GM18909 (cell line): Measurements from ENCODE around the gene GABRB3.

ENCODE experiments used
- ATAC-seq: cut with Tn5 transposase; IDR thresholded peaks from one replicate; pipeline ENCODE4 v1.9.1; 2021; ENCODE audit warnings: mild to moderate bottlenecking; ENCODE audit not compliant: unreplicated experiment, poor library complexity

Gene GABRB3

DNA sequence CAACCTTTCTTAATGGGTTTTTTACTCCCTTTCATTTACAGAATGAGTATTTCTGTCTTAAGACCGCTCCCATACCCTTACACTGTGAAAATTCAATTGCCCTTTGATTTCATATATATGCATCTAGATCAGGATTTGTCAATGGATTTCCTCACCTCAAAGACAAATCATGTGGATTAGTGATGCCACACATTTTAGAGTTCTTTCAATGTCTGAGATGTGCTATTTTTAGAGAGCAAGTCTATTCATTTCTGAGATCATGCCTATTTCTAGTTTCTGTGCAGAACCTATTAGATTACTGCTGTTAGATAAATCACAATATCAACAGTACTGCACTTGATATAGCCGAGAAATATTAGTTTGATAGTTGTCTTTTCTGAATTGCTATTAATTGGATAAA is 137.3 kb downstream of the GABRB3 start:
- no peak for ATAC-seq

DNA sequence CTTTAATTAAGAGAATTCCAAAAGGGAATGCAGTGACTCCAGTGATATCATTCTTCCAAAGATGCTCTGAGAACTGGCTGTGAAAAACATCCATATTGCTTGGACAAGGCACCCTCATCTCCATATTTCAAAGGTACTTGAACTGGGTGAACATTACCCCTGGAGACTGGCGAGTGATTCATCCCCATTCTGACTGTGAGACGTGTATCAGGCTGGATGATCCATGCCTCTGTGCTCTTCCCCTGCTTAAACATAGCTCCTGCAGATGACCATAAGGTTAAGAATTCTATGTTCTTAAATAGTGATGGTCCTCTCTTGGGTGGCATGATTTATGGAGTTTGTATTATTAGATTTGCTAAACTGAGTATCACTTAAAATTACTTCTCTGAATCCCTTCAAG is 137.8 kb downstream of the GABRB3 start:
- no peak for ATAC-seq

DNA sequence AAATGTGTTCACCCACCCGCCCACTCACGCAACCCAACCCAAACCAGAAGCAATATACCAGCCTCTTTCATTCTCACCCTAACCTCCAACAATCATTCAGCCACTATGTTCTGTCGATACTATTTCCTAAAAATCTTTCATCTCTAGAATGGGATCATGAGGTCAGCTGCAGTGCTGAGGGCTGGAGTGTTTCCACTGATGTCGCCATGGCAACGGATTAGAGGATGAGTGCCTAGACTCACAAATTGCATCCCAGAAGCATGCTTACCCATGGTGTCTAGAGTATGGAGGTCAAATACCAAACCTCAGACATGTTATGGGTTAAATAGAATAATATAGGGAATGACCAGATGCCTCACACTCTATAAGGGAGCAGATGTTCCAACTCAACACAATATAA is 138.5 kb downstream of the GABRB3 start:
- ATAC-seq = no peak

DNA sequence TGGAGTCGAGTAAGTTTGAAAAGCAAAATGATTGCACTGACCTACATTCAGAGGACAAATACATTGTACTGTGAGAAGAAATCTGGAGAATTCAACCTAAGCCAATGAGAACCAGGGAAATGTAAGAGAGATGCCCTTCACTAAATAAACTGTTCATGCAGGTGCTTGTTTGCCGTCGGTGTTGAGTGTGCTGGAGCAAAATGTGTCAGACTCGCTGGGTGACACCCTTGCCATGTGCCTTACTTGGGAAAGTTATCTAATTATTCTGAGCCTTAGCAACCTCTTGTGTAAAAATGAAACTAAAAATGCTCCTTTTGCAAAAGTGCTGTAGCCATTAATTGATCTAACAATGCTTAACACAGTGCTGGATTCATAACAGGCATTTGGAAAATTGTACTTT is 140.4 kb downstream of the GABRB3 start:
- no peak for ATAC-seq

DNA sequence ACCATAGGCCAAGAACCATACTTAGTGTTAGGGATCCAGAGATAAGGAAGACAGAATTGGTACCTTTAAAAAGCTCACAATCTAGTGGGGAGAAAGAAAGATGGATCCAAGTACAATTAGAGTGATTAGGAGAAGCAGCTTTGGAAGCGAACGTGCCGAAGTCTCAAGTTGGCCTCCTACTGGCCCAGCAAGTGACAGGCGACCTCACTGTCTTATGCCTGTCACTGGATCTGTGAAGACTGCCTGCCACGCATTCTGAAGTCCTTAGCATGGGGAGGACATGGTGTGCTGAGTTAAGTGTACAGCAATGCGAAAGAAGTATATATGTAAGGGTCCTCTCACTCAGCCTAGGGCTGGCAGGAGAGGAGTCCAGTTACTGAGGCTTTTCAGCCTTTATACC is 141.0 kb downstream of the GABRB3 start:
- no peak for ATAC-seq

DNA sequence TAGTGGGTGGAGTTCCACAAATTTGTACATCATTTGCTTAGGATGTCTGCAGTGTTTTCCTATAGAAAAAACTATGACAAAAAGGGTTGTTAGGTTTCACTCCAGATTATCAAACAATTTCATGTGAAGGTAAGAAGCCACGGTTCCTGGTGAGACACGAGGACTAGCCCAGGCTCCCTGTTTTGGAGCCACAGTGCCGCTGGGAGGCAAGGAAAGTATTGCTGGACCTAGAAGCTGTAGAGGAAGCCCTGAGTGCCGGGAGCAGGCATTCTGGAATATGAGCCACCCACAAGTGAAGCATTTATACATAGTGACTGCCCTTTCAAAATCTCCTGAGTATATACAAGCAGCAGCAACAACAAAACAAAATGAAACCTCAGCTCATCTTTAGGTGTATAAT is 142.0 kb downstream of the GABRB3 start:
- no peak for ATAC-seq

DNA sequence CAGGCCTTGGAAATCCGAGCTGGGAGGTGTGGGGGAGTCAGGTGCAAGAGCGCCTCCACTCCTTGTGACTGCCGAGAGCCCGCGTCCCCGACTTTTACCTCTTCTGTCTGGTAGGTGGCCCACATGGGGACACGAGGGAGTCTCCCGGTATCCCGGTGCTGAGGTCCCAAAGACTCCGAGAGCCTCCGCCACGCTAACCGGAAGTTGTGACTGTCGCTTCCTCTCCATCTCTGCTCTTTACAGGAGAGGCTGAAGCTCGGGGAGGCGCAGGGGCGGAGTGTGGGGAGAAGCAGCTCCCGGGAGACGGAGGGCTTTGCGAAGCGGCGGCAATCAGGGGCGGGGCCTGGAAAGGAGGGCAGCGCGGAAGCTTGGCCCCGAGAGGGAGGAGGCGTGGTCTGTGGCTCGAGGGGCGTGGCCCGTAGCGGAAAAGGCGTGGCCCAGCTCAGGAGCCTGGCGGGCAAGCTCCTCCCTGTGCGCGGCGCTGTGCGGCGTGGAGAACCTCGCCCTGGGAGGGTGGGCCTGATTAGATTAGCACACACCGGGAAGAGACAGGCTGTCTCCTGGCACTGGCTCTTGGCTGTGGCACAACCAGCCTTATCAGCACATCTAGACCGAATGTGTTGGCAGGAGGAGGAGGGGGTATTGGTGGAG is 143.9 kb downstream of the GABRB3 start:
- ATAC-seq = no peak

DNA sequence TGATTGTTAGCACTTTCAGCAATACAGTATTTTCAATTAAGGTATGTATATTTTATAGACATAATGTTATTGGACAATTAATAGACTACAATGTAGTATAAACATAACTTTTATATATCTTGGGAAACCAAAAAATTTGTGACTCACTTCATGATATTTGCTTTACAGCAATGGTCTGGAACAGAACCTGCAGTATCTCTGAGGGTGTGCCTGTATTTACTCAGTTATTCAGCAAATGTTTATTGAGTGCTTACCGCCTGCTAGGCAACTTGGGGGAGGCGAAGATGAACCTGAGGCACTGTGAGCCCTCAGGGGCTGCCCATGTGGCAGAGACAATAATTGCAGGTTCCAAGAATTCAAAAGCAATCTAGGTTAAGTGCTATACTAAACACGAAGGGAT is 144.8 kb downstream of the GABRB3 start:
- ATAC-seq = no peak

DNA sequence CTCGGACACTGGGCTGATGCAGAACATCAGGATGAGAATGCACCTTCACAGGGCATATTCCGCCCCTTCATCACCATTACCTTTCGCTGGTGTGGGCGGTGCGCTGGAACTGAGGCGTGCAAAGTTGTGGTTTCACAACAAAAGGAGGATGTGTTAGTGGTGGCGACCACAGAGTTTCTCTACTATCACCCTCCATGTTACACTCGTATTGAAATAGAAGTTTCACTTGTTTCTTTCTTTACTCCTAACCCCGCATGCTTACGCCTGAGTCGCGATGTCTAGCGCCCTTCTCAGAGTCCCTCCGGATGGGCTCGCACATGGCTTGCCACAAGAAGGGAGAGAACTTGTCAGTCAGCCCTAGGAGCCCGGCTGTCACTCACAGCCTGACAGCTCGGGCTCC is 148.7 kb downstream of the GABRB3 start:
- ATAC-seq = no peak

DNA sequence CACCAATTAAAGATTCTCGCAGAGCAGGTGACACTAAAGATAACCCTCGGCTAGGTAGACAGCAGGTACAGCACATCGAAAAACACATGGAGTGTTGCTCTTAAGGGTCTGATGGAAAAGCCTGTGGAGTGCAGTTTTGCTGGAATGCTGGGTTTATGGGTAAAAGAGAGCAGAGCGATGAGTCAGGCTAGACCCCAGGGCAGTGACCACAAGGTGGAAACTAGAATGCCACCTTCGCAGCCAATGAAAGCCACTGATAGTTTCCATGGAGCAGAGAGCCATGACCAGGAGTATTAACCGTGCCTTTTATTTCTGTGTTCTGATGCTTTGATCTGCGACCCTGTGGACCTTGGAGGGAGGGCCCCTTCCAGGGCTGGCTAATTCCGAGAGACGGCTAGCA is 149.8 kb downstream of the GABRB3 start:
- ATAC-seq = no peak

DNA sequence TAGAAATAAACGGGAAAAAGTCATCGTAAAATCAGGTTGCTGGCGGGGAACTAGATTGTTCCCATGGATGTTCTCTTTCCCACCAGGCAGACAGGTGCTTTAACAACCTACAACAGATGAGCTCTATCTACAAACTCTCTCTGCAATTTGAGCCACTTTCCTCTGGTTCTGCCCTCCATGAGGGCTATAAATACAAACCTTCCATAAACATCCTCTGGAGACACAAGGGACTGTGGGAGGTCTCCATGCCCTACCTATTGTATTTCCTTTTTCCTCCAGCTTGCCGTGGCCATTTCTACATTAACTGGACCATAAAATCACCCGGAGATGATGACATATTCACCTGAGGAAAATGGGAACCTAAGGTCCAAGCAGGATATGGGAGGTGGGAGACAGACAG is 151.1 kb downstream of the GABRB3 start:
- no peak for ATAC-seq

DNA sequence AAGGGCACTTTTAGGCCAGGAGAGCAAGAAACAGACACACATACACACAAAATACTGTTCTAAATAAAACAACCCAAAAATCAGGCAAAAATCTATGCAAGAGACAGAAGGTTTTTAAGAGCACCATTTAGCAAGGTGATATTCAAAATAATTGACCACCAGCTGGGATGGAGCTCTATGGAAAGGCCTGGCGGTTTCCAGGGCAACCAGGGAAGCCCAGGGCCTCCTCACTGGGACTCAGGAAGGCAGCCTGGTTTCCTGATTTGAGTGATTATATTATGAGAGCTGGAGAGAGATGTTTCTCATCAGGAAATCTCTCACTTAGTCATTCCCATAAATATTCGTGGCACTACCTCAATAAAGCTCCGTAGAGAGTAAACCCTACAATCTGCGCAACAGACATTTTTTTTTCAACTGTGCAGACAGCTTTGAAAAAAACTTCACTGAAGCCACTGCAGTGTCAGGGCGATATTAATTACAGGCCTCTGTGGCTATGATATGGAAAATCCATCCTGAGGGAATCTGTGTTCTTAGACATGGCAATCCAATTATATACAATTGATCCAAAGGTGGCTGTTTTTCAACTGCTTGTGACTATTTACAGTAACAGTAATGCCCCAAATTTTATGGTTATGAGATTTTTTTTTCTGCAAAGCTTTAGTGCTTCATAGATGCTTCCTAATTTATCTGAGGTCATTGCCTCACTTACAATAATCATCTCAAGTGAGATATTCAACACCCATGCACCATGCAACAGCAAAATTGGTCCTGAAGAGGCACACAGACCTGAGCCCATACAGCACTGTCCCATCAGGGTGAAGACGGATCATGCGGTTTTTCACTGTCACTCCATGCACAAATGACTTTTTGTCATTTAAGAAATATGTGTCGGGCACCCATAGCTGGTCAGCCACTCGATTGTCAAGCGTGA is 152.1 kb downstream of the GABRB3 start:
- ATAC-seq = no peak

DNA sequence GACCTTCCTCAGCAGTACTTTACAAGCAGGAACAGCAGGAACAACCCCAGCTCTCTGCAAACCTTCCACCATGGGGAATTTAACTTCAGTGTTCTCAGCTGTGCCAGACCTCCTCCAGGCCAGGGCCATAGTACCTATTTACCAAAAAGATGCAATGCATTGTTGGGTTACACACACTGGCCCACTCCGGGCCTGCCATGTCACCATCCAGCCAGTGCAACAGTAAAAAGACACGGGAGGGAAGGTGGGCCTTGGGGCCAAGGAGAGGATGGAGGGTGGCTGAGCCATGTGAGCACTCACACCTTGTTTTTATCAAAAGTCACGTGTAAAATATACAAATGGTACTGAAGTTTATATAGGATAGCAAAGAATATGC is 157.0 kb downstream of the GABRB3 start:
- ATAC-seq = no peak

DNA sequence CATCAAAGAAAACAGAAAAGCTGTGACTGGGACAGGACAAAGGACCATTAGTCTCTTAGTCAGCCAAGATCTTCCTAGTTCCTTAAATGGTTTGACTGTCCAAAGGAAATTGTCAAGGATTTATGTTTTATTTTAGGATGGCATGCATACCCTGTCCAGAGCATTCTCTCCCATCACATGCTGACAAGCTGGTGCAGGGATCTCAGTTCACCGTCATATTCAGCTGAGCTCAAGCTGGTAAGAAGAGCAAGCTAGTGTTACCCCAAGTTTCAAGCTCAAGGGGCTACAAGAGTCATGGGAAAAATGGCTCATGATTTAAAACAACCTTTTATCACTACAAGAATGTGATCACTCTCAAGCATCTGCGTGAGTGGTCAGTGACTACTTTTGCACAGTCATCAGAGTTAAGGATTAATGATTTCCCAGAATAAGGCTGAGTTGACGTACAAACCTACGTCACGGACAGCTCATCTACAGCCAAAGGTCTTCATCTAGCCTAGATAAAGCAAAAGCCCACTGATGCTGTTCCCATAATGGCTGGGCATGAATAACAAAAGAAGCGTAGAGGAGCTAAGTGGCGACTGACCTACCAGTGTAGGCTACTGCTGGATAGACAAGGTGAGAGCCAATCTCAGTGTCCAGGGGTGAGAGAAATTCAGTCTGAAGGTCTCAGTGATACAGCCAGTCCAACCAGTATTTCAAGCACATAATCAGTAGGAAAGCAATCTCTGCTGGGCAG is 157.5 kb downstream of the GABRB3 start:
- ATAC-seq = no peak

DNA sequence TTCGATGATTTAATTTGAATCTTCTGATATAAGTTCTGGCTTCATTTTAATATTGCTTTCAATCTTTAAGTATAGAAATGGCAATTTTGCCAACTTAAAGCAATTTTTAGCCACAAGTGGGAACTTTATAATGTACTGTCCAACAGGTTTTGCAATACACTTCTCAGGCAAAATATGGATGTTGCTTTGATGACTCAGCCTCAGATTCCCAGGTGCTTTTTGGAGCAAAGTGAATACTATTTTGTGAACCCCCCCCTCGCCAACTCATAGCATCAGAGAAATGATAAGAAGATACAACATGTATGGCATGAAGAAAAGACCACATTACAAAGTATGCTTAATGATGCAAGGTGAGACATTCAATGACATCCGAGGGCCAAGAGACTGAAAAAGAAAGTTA is 158.1 kb downstream of the GABRB3 start:
- no peak for ATAC-seq

DNA sequence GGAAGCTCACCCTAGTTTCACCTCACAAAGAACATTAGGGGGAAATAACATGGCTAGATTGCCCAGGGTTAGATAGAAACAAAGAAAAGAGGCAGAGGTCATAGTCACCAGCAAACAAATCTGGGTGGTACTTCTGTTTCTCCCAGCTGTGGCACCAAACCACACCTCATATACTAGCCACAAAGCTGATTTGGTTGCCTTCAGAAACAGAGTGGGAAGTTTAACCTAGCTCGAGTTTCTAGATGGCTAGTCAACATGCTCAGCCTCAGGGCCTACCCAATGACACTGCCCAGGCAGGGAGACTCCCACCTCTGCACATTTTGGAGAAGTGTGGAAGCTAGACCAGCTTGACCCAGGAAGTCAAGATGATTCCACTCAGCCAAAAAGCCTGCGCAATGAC is 174.2 kb downstream of the GABRB3 start:
- ATAC-seq = no peak

DNA sequence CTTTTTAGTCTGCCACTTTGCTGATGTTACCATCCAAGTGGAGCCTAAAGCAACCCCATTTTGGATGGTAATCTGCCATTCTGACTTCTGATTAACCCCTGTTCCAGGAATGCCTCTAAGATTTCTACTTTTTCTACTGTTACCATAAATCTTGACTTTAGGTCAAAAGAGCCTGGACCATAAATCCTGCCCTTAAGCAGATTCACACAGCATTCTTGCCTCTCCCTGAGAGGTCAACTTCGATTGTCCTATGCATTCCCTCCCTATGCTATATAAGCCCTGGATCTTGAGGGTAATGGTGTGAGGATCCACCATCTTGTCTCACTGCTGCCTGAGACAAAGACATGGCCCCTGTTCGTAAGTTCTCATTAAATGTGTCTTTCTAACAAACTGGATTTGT is 177.3 kb downstream of the GABRB3 start:
- ATAC-seq = no peak

DNA sequence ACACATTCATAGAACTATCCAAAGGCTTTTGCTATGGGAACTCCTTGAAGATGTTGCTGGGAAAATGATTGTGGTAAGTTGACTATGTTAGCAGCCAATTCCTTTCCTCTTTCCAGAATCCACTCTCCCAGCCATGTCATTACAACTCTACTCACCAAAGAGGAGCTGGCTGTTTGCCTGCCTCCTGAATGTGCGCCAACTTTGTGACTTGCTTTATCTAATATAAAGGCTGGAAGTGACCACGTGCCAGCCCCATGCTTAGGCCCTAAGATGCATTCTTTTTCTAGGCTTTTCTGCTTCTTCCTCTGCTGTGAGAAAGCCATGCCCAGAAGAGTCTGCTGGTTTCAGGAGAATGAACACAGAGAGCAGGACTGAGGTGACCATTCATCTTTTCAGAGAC is 182.2 kb downstream of the GABRB3 start:
- ATAC-seq = no peak

DNA sequence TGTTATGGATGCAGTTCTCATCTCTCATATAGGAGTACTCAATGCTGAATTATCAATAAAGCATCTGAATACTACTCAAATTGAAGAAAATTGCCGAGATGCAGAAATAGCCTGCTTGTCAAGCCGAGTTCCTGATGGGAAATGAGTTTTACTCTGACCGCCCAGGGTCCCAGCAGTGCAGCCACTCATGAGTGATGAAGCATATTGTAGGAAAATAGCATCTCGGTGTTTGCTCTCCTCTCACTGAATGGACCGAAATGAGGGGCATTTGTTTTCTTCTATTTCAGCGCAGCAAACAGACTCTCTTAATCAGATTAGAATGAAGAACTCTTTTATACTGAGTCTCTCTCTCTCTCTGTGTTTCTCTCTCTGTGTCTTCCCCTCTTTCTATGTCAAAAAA is 190.0 kb downstream of the GABRB3 start:
- ATAC-seq = no peak

DNA sequence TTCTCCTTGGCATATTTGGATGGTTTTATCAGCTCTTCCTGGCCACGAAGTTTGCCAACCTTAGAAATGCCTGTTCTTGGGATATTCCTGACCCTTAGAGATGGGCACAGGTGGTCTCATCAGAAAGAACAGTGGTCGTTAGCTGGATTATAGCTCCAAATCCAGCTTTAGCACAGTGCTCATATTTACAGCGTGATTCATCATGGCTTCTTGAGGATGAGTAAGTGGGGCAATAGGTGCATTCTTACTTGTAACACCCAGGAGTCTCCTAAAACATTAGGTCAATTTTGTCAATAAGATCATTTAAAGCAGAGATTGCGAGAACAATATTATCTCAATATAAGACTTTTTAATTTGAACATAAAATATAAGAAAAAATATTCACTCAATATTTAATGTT is 191.9 kb downstream of the GABRB3 start:
- ATAC-seq = no peak

DNA sequence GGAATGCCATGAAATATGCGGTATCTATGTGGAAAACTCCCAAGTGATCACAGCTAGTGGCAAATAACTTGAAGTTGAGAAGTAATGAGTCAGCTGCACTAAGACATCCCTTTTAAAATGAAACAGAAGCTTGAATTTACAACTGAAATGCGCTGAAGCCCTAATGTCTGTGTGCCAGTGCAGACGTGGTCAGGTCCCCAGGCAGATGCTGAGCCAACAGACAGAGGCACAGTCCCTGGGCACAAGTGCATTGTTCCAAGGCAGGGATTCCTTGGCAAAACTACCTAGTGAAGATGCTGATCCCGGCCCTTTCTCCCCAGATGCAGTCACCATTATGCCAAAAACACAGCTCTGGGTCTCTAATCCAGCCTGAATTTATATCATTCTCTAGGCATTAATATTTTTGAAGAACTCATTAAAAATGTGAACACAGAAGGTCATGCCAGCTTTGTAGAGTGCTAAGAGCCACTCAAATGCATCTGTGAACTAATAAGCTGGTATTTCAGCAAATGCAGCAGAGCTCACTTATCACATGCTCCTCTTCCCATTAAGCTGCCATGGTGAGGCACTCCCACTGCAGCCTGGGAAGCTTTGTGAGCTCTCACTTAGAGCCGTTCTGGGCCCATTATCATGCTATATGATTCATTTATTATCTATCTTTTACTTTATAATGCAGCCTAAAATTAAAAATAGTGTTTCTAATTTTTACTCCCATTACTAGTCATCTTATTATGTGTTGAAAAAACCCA is 200.1 kb downstream of the GABRB3 start:
- ATAC-seq = no peak
